HG03064 (cell line): ENCODE measurements around the gene COL8A2.
A peak's percentile ranks its signal among the peaks of the same experiment; 100 is the strongest.

ENCODE experiments used
- ATAC-seq: cut with Tn5 transposase; IDR thresholded peaks from one replicate; pipeline ENCODE4 v1.9.1; 2021; ENCODE audit warnings: low read depth; ENCODE audit not compliant: unreplicated experiment

COL8A2 gene

DNA sequence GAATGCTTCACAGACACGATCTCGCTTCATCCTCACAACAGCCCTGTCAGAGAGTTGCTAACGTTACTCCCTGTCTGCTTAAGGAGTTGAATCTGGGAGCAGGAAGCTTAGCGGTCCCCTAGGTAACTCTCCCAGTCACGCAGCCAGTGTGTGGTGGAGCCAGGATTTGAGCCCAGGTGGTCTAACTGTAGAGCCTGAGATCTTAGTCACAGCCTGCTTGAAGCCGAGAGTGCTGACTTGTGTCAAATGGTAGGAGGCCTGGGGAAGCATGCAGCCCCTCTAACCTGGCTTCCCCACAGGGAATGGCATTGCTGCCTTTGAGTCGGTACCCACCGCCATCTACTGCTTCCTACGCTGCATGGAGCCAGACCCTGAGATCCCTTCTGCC, 32.2 kb downstream of the COL8A2 start:
- ATAC-seq, result no peak

DNA sequence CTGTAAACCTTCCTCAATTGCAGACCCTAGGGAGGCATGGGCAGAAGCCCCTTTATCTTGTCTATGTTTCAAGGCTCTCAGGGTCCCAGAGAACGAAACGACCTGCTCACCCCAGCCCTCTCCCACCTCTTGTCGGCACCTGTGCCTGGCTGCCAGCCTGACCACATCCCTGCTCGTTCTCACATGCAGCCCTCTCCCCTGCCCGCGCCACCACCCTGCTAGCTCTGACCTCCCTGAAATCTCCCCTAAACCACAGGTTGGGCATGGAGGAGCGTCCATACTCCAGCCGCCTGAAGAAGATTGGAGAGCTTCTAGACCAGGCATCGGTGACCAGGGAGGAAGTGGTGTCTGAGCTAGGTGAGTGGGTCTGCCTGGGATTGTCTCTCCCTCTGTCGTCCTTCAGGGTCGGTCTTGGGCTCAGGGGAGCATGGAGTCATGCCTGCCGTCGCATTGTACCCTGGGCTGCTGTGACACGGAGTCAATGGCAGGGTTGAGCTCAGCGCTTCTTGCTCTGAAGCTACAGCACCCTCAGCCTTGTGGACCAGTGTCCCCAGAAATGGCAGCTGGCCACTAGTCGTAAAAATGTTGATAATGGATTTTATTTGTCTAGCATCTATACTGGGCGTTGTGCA, 32.7 kb downstream of the COL8A2 start:
- no peak for ATAC-seq

DNA sequence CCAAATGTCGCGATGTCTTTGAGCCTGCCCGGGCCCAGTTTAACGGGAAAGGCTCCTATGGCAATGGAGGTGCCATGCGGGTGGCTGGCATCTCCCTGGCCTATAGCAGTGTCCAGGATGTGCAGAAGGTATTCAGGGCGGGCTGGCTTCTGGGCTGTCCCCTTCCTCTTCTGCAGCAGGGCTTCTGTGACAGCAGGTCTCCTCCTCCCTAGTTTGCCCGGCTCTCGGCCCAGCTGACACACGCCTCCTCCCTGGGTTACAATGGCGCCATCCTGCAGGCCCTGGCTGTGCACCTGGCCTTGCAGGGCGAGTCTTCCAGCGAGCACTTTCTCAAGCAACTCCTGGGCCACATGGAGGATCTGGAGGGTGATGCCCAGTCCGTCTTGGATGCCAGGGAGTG, 33.3 kb downstream of the COL8A2 start:
- ATAC-seq, result no peak

DNA sequence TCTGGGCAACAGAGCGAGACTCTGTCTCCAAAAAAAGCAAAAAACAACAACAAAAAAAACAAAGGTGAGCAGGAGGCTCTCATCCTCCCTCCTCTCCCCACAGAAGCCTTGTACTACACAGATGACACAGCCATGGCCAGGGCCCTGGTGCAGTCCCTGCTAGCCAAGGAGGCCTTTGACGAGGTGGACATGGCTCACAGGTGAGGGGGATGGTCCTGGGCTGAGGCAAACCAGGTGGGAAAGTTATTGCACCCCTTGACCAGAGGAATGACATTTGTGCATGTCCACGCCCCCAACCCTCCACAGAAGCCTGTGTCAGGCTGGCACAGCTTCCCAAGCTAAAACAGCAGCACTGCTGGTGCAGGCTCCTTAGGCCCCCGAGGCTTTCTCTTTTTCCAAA, 33.9 kb downstream of the COL8A2 start:
- no peak for ATAC-seq

DNA sequence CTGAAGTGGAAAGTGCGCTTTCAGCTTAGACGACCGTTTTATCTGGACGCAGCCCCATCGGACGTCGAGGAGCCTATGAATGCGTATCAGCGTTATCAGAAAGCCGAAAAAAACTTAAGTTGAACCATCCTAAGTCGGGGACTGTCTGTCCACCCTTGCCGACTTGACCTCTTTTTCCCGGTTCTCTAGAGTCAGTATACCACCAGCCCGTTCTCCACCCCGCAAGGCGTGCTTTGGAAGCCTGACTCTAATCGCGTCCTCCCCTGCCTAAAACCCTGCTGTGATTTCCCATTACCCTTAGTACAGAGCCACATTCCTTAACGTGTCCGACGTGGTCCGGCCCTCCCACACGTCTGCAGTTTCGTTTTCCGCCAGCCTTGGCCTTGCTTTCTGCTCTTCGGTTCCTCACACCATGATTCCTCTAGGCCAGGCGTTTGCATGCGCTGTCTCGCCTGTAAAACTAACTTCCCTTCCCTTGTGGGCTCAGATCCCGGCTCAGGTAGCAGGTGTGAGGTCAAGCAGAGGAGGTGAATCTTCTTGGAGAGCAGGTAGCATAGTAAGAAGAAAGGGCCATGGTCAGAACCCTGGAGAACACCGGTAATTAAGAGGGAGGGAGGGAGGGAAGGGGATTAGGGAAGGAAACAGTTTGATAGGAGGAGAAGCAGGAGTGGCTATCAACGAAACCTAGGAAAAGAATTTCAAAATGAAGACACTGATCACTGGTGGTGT, 35.5 kb downstream of the COL8A2 start:
- ATAC-seq, result no peak

DNA sequence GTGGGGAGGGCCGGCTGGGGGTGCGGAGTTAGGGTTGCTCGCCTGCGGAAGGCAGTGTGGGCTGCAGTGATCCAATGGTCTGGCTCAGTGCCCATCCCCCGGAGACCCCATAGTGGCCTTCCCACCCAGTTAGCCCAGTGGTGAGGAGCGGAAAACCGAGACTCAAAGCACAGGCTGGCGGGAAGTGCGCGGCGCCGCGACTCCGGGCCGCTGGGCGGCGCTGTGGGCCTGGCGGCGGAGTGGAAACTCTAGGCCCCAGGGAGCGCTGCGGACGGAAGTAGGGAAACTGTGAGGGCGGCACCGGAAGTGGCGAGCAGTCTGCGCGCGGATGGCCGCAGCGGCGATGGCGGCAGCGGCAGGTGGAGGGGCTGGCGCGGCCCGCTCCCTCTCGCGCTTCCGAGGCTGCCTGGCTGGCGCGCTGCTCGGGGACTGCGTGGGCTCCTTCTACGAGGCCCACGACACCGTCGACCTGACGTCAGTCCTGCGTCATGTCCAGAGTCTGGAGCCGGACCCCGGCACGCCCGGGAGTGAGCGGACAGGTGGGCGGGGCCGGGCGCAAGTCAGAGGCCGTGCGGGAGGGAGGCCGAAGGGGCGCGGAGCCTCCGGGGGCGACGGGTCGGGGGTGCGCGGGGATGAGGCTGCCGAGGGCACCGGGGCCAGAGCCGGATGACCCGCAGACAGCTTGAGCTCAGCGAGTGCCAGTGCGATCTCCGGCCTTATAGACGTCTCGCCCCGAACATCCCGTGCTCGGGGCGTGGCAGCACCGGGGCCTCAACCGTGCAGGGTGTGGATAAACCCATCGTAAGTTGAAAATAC, 36.2 kb downstream of the COL8A2 start, which contains the start of gene ADPRS:
Gene ADPRS, plus strand, starts transcription at position 316 of the 816 bp plus-strand sequence. Its CDS starts 13 bp downstream, at position 329.
- ATAC-seq, result peak; percentile 57

DNA sequence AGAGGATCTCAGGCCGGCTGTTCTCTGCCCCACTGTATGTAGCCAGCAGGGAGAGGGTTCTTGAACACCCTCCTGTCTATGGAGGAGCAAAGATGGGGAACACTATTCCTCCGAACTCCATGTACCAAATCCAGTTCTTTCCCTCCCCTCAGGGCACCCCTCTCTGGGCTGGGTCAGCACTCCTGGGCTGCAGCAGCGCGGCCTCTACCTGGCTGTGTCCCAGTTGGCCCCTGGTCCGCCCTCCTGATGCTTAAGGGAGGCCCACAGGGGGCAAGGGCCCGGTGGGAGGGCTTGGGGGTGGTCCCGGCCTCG, 36.8 kb downstream of the COL8A2 start:
- no peak for ATAC-seq

DNA sequence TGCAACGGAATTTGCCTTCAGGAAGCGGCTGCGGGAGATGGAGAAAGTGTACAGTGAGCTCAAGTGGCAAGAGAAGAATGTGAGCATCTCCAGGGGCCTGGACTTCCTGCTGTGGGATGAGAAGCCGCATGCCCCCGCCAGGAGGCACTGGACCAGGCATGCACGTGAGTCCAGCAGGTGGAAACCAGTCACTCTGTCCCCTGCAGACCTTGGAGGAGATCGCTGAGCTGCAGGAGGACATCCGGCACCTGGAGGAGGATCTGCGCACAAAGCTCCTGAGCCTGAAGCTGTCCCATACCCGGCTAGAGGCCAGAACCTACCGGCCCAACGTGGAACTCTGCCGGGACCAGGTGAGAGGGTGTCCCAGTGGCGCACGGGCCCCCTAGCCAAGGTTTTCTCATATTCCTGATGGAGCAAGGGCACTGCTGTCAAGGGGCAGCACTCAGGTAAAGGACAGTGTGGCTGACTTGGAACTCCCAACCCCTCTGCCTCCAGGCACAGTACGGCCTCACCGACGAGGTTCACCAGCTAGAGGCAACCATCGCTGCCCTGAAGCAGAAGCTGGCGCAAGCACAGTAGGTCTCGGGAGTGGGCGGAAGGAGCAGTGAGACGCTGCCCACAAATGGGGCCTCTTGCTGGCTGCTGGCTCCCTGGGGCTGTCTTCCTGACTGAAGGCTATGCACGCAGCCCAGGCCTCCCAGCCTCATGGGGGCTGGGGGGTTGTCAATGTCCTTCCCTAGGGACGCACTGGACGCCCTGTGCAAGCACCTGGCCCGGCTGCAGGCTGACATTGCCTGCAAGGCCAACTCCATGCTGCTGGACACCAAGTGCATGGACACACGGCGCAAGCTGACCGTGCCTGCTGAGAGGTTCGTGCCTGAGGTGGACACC, 37.5 kb downstream of the COL8A2 start:
- ATAC-seq, result no peak

DNA sequence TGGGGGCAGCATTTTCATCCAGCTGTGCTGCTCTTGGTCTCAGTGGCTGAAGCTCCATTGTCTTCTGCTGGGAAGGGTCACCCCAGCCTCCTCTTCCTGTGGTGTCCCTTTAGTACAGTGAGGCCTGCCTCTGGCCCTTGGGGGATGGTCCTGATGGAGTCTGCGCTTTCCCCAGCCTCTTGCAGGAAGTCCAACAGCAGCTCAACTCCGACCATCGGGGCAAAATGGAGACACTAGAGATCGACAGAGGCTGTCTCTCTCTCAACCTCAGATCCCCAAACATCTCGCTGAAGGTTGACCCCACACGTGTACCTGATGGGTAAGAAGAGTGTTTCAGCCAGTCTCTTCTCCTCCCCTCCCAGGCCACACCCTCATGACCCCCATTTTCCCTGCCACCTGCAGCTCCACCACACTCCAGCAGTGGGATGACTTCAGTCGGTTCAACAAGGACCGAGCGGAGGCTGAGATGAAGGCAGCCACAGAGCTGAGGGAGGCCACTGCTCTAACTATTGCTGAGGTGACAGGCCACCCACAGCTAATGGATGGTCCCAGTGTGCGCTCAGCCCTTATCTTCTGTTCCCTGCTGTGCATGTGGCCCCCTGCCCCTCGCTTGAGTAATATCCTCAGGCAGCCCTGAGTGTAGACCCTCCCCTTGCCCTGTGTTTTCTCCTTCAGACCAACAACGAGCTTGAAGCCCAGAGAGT, 38.3 kb downstream of the COL8A2 start:
- ATAC-seq, result no peak

DNA sequence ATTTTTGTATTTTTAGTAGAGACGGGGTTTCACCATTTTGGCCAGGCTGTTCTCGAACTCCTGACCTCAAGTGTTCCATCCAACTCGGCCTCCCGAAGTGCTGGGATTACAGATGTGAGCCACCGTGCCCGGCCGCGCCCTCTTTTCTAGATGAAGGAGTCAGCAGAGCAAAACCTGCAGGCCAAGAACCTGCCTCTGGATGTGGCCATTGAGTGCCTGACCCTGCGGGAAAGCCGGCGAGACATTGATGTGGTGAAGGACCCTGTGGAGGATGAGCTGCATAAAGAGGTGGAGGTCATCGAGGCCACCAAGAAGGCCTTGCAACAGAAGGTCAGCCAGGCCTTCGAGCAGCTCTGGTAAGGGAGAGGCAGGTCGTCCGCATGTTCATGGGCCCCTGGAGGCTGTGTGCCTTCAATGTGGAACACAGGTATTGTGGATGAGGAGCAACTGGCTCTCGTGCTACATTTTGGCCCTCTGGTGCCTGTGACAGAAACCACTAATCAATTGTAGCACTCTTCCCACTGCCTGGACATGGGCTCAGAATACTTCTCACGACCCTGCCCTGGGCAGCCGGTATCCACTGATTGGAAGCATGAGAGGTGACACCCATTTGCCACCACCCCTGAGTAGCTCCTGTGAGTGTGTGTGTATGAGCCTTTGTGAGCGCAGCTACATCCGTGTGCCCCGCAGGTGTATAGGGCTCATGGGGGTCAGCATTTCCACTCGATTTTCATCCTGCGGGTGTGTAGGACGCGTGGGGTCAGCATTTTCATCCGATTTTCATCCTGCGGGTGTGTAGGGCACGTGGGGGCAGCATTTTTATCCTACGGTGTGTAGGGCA, 39.1 kb downstream of the COL8A2 start:
- no peak for ATAC-seq

DNA sequence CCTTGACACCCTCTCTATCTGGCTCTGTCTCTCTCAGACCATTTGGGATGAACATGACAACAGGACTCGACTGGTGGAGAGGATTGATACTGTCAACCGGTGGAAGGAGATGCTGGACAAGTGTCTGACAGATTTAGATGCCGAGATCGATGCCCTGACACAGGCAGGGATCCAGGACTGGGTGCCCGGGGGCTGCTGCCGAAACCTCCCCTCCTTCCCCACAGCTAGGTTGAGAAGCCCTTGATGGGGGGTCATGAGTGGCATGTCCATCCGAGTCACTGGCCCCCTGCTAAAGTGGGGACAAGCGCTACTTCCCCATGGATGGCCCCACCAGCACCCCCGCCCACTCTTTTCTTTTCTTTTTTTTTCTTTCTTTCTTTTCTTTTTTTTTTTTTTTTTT, 39.9 kb downstream of the COL8A2 start:
- no peak for ATAC-seq

DNA sequence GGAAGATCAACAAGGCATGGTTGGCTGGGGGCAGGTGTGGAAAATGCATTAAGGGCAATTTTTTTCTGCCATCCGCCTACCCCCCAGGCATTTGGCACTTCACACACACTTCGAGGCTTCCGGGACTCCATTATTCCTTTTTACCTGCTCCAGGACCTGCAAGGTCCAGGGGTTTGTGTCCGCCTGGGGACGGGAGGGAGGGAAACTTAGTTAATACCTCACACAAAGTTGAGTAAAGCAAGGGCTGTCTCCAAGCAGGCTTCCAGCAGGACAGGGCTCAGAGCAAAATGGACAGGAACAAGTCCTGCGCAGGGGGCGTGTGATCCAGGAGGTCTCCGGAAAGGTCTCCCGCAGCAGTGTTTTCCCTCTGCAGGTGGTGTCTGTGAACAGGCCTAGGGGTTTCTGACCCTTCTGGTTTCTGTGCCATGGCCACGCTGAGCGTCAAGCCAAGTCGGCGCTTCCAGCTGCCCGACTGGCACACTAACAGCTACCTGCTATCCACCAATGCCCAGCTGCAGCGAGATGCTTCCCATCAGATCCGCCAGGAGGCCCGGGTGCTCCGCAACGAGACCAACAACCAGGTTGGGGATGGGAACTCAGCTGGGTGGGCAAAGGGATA, 40.4 kb downstream of the COL8A2 start:
- no peak for ATAC-seq

DNA sequence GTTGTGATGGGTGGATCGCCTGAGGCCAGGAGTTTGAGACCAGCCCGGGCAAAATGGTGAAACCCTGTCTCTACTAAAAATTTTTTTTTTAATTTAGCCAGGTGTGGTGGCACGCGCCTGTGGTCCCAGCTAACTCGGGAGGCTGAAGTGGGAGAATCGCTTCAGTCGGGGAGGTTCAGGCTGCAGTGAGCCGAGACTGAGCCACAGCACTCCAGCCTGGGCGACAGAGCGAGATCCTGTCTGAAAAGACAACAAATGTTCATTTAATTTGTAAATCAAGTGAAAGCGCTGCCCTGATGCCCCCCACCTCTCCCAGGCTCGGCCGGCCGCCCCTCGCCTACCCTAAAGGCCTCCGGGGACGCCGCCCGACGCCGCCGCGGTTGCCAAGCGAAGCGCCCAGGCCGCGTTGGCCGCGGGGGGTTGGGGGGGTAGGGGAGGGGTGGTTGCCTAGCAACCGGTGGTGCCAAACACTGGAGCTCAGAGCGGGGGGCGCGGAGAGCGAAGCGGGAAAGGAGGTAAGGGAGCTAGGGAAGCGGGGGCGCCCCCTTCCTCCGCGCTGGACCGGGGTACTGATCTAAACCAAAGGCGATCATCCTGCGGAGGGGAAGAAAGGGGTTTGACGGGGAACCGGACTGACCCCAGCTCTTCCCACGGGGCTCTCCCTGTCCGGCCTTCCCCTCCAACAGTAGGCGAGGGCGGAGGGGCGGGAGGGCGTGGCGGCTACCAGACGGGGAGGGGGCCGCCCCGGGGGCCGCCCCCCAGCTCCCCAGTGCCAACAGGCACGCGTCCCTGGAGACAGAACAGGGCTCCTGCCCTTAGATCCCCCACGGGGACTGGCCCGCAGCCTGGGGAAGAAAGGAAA, 41.2 kb downstream of the COL8A2 start, which contains the start of gene TEKT2:
Gene TEKT2, plus strand, starts transcription at position 460 of the 862 bp plus-strand sequence. CDS start 828 bp downstream, outside the sequence.
- ATAC-seq, result no peak

DNA sequence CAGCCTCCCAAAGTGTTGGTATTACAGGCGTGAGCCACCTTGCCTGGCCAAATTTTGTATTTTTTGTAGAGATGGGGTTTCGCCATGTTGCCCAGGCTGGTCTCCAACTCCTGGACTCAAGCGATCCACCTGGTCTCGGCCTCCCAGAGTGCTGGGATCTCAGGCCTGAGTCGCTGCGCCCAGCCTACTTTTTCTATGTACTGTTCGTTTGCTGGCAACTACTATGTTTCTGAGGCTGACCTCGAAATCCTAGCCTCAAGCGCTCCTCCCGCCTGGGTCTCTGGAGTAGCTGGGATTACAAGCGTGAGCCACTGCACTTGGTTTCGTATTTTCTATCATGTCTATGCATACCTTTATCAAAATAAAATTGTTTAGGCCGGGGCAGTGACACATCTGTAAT, 41.8 kb downstream of the COL8A2 start:
- ATAC-seq, result no peak

DNA sequence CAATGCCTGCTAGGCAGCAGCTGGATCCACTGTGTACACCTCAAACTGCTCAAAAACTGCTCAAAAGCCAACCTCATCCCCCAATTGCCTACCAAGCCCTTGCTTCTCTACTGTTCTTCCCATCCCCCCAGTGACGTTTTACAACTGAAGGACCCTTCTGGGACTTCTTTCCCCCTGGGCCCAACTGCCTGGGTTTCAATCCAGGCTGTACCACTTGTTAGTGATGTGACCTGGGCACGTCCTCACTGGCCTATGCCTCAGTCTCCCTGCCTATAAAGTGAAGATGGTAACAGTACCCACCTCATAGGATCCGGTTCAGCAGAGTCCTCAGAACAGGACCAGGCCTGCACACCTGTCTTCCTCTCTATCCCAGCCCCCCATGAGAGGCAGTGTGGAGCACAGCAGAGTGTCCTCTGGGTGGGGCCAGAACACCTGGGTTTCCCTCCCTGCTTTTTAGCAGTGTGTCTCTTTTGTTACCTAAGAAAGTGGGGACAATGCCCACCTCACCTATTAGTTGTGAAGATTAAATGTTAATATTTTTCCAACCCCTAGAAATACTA, 43.0 kb downstream of the COL8A2 start:
- ATAC-seq, result no peak

DNA sequence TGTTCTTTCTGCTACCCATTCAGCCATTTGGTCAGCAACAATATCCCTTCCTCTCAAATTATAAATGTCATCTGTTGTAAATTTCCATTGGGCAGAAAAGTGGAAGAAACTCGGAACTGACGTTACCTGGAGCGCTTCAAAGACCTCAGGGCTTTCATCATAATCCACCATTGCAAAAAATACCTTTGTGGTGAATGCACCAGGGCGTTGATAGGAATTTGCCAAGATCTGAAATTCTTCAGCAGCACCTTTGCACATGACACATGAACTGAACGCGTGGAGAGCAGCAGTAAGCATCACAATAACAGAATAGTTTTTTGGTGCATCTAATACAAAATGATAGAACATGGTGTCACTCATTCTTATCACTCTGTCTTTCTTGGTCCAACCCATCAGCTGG, 44.2 kb downstream of the COL8A2 start:
- no peak for ATAC-seq

DNA sequence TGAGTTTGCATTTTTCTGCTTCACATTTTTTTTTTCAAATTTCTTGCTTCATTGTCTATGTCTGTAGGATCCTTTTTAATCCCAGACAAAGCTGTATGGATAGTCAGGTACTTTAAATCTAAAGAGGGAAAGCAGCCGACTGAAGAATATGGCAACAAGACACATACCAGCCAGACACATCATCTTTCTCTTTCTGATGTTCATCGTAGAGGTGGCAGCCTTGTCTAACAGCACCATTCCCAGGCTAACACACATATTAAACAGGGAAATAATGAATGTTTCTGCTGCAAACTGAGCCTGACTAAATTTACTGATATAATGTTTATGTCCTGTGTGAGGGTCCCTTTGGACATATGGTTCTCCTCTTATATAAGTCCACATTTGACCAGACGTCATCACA, 44.8 kb downstream of the COL8A2 start:
- no peak for ATAC-seq
